ENCODE data around the gene KRT7.

KRT7 gene

DNA sequence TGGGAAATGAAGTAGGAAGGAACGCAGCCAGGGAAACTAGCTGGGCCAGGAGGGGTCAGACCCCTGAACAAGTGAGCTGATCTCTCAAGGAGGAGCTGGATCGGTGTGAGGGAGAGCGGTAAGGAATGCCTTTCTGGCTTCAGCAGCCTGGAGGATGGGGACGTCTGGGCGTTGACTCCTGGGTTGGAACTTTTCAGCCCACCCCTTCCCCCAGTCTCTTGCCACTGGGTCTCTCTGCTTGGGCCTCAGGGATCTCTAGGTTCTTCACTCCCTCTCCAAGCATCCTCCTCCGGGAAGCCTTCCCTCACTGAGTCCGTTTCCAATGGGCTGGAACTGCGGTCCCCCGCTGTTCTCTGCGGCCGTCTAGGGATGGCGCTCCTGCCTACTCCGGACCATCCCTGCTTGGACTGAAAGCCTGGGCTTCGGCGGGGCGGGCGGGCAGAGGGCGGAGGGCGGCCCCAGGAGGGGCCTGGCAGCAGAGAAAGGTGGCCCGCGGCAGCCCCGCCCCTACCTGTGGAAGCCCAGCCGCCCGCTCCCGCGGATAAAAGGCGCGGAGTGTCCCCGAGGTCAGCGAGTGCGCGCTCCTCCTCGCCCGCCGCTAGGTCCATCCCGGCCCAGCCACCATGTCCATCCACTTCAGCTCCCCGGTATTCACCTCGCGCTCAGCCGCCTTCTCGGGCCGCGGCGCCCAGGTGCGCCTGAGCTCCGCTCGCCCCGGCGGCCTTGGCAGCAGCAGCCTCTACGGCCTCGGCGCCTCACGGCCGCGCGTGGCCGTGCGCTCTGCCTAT lies at the start of gene KRT7:
Gene KRT7, plus strand, starts transcription at position 570 of the 788 bp plus-strand sequence. Its CDS starts 54 bp downstream, at position 624.
- no peak for DNase-seq (ENCODE audit: low read depth)
- peak within 1 kb of the TSS; percentile 51 for H3K4me3 ChIP-seq (ENCODE audit: low read depth, low read length)
- TF ChIP-seq CTCF (conservative IDR thresholded peaks at IDR 0.05; ENCODE audit: low read depth, low read length): peak; percentile 21

GRCh38 chr12:52183544-52183910 lies 49.5 kb upstream of the KRT7 start:
- no peak overlapping the region for H3K4me3 ChIP-seq (ENCODE audit: low read depth, low read length)
- DNase-seq (ENCODE audit: low read depth): no peak
- TF ChIP-seq CTCF (conservative IDR thresholded peaks at IDR 0.05; ENCODE audit: low read depth, low read length): no peak

GRCh38 chr12:52183971-52184370 lies 49.1 kb upstream of the KRT7 start:
- no peak for DNase-seq (ENCODE audit: low read depth)
- no peak overlapping the region for H3K4me3 ChIP-seq (ENCODE audit: low read depth, low read length)
- no peak for TF ChIP-seq CTCF (conservative IDR thresholded peaks at IDR 0.05; ENCODE audit: low read depth, low read length)

- no peak overlapping the region for H3K4me3 ChIP-seq (ENCODE audit: low read depth, low read length)
- TF ChIP-seq CTCF (conservative IDR thresholded peaks at IDR 0.05; ENCODE audit: low read depth, low read length): no peak
- no peak for DNase-seq (ENCODE audit: low read depth)
Measured at GRCh38 chr12:52184813-52185212, 48.2 kb upstream of the KRT7 start.

GRCh38 chr12:52185400-52185967 lies 47.6 kb upstream of the KRT7 start:
- no peak overlapping the region for H3K4me3 ChIP-seq (ENCODE audit: low read depth, low read length)
- DNase-seq (ENCODE audit: low read depth): no peak
- TF ChIP-seq CTCF (conservative IDR thresholded peaks at IDR 0.05; ENCODE audit: low read depth, low read length): no peak

GRCh38 chr12:52186118-52186840 lies 46.8 kb upstream of the KRT7 start:
- peak; percentile 63 for DNase-seq (ENCODE audit: low read depth)
- H3K4me3 ChIP-seq (ENCODE audit: low read depth, low read length): no peak overlapping the region
- TF ChIP-seq CTCF (conservative IDR thresholded peaks at IDR 0.05; ENCODE audit: low read depth, low read length): no peak

All from choroid plexus epithelial cell (primary cell).